Stimulated activated naive CD4-positive, alpha-beta T cell treated with Interleukin-2 at 50 U/mL for 16 hours (primary cell): ENCODE measurements around the gene GLIPR2.

Source experiments
- DNase-seq: peaks from one replicate; lab custom pipeline; 2025; lab: John Stamatoyannopoulos, UW

Gene GLIPR2

GRCh38 chr9:36192196-36192595, 55.7 kb downstream of the GLIPR2 start:
- DNase-seq: no peak

GRCh38 chr9:36193023-36193422, 56.5 kb downstream of the GLIPR2 start:
- DNase-seq: no peak

- no peak for DNase-seq
These were observed 57.9 kb downstream of the GLIPR2 start for GRCh38 chr9:36194326-36195000.

GRCh38 chr9:36204906-36205547, 68.5 kb downstream of the GLIPR2 start:
- DNase-seq: no peak

- no peak for DNase-seq
These were observed 70.5 kb downstream of the GLIPR2 start for GRCh38 chr9:36207016-36207415.

- no peak for DNase-seq
These were observed 71.0 kb downstream of the GLIPR2 start for GRCh38 chr9:36207546-36208012.

GRCh38 chr9:36208521-36209253, 72.2 kb downstream of the GLIPR2 start:
- DNase-seq: no peak

GRCh38 chr9:36210722-36211121, 74.2 kb downstream of the GLIPR2 start:
- no peak for DNase-seq

GRCh38 chr9:36211510-36211909, 75.0 kb downstream of the GLIPR2 start:
- no peak for DNase-seq

- DNase-seq: no peak
These were observed 76.9 kb downstream of the GLIPR2 start for GRCh38 chr9:36213387-36213786.
